Measurements from ENCODE around the gene CAMTA1.
A peak's percentile ranks its signal among the peaks of the same experiment; 100 is the strongest.

Gene CAMTA1

GRCh38 chr1:7344299-7344698 is 559.0 kb downstream of the CAMTA1 start:
- H3K4me3 ChIP-seq (ENCODE audit: control insufficient read depth, low read depth, low read length) = no peak overlapping the region
- TF ChIP-seq CTCF (conservative IDR thresholded peaks at IDR 0.05; ENCODE audit: control insufficient read depth, insufficient read depth, low read depth, low read length) = no peak
- DNase-seq (ENCODE audit: low read depth) = no peak

GRCh38 chr1:7345516-7345915 is 560.3 kb downstream of the CAMTA1 start:
- H3K4me3 ChIP-seq (ENCODE audit: control insufficient read depth, low read depth, low read length) = no peak overlapping the region
- no peak for DNase-seq (ENCODE audit: low read depth)
- TF ChIP-seq CTCF (conservative IDR thresholded peaks at IDR 0.05; ENCODE audit: control insufficient read depth, insufficient read depth, low read depth, low read length) = no peak

GRCh38 chr1:7346070-7346596 is 560.9 kb downstream of the CAMTA1 start:
- DNase-seq (ENCODE audit: low read depth) = no peak
- TF ChIP-seq CTCF (conservative IDR thresholded peaks at IDR 0.05; ENCODE audit: control insufficient read depth, insufficient read depth, low read depth, low read length) = peak; percentile 6
- H3K4me3 ChIP-seq (ENCODE audit: control insufficient read depth, low read depth, low read length) = no peak overlapping the region

- TF ChIP-seq CTCF (conservative IDR thresholded peaks at IDR 0.05; ENCODE audit: control insufficient read depth, insufficient read depth, low read depth, low read length) = no peak
- no peak for DNase-seq (ENCODE audit: low read depth)
- H3K4me3 ChIP-seq (ENCODE audit: control insufficient read depth, low read depth, low read length) = no peak overlapping the region
These were observed 561.6 kb downstream of the CAMTA1 start for GRCh38 chr1:7346600-7347570.

GRCh38 chr1:7348073-7348472 is 562.8 kb downstream of the CAMTA1 start:
- TF ChIP-seq CTCF (conservative IDR thresholded peaks at IDR 0.05; ENCODE audit: control insufficient read depth, insufficient read depth, low read depth, low read length) = no peak
- no peak for DNase-seq (ENCODE audit: low read depth)
- H3K4me3 ChIP-seq (ENCODE audit: control insufficient read depth, low read depth, low read length) = no peak overlapping the region

GRCh38 chr1:7348580-7348979 is 563.3 kb downstream of the CAMTA1 start:
- no peak for DNase-seq (ENCODE audit: low read depth)
- H3K4me3 ChIP-seq (ENCODE audit: control insufficient read depth, low read depth, low read length) = no peak overlapping the region
- TF ChIP-seq CTCF (conservative IDR thresholded peaks at IDR 0.05; ENCODE audit: control insufficient read depth, insufficient read depth, low read depth, low read length) = no peak

Measured in fibroblast of mammary gland (primary cell).